Tibial nerve (tissue), 4 donors: ENCODE data around the gene COL28A1.

Experiments
- CTCF ChIP-seq, 5 experiments: fragments of 200-600 bp in 3 of 5; fragments of 450-650 bp in 2 of 5; sonication (generic) in 3 of 5; IDR thresholded peaks; one replicate each; pipeline ENCODE4 v1.5.1; 2016 to 2019; ENCODE audit warnings: antibody characterized with exemption in 5 of 5, mild to moderate bottlenecking in 3 of 5, moderate library complexity in 2 of 5
- EP300 ChIP-seq, 2 donors: sonication (generic); formaldehyde crosslinking; IDR thresholded peaks; one replicate each; pipeline ENCODE4 v1.6.1; 2017; ENCODE audit warnings: antibody characterized with exemption in 2 of 2, mild to moderate bottlenecking in 1 of 2
- POLR2A ChIP-seq, 2 donors: fragments of 450-650 bp; IDR thresholded peaks; one replicate each; pipeline ENCODE4 v1.6.1; 2017; ENCODE audit warnings: antibody characterized with exemption in 2 of 2, mild to moderate bottlenecking in 2 of 2, moderate library complexity in 2 of 2

GRCh38 chr7:7535691-7536090 lies at the start of gene COL28A1:
- no peak for TF ChIP-seq EP300 (IDR thresholded peaks at IDR 0.05)
- no peak for TF ChIP-seq POLR2A (IDR thresholded peaks at IDR 0.05)
- TF ChIP-seq CTCF (IDR thresholded peaks at IDR 0.05), result no peak
